ENCODE measurements around the gene KCNJ14. TPM values are rescaled to one million over a fixed set of nuclear protein-coding genes. Genes with fewer than 3 reads are reported as not detected.

The KCNJ14 gene
- total RNA-seq, 1 donor from 2014 or later = 2.0 TPM

DNA sequence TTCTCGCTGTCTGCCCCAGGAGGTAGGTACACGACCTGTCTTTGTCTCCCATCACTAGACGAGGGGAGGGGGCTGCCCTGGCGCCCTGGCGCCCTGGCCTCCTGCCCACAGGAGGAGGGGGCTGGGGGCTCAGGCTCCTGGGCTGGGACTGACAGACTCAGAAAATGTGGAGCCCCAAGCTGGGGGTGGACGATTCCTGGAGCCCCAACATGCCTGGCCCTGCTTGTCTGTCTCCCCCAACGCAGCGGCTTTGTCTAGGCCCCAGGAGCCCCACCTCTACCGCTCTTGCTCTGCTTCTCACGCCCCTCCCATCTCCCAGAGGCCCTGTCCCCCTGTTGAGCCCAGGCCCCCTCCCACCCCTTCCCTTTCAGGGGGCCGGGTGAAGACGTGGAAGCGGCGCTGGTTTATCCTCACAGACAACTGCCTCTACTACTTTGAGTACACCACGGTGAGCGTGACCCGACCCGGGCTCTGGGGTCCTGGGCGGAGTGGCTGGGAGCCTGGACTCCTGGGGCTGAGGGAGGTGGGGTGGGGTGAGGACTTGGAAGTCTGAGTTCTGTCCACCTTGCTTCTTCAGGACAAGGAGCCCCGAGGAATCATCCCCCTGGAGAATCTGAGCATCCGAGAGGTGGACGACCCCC, 22.4 kb downstream of the KCNJ14 start:
- peaks cover 15% of the 10 kb centered on the region for H3K4me1 Mint-ChIP-seq
- DNase-seq (ENCODE audit: low read depth, low spot score) = no peak
- H3K9me3 Mint-ChIP-seq = no peaks in the 10 kb centered on the region
- H3K27ac Mint-ChIP-seq (ENCODE audit: unreplicated experiment) = no peak overlapping the region
- peaks cover 18% of the 10 kb centered on the region for H3K36me3 Mint-ChIP-seq (ENCODE audit: low read depth)
- peaks cover 15% of the 10 kb centered on the region for H3K27me3 Mint-ChIP-seq (ENCODE audit: low read depth)
- TF ChIP-seq, protein P1, sequence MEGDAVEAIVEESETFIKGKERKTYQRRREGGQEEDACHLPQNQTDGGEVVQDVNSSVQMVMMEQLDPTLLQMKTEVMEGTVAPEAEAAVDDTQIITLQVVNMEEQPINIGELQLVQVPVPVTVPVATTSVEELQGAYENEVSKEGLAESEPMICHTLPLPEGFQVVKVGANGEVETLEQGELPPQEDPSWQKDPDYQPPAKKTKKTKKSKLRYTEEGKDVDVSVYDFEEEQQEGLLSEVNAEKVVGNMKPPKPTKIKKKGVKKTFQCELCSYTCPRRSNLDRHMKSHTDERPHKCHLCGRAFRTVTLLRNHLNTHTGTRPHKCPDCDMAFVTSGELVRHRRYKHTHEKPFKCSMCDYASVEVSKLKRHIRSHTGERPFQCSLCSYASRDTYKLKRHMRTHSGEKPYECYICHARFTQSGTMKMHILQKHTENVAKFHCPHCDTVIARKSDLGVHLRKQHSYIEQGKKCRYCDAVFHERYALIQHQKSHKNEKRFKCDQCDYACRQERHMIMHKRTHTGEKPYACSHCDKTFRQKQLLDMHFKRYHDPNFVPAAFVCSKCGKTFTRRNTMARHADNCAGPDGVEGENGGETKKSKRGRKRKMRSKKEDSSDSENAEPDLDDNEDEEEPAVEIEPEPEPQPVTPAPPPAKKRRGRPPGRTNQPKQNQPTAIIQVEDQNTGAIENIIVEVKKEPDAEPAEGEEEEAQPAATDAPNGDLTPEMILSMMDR (conservative IDR thresholded peaks at IDR 0.05) = no peak
- no peak overlapping the region for H3K4me3 Mint-ChIP-seq

DNA sequence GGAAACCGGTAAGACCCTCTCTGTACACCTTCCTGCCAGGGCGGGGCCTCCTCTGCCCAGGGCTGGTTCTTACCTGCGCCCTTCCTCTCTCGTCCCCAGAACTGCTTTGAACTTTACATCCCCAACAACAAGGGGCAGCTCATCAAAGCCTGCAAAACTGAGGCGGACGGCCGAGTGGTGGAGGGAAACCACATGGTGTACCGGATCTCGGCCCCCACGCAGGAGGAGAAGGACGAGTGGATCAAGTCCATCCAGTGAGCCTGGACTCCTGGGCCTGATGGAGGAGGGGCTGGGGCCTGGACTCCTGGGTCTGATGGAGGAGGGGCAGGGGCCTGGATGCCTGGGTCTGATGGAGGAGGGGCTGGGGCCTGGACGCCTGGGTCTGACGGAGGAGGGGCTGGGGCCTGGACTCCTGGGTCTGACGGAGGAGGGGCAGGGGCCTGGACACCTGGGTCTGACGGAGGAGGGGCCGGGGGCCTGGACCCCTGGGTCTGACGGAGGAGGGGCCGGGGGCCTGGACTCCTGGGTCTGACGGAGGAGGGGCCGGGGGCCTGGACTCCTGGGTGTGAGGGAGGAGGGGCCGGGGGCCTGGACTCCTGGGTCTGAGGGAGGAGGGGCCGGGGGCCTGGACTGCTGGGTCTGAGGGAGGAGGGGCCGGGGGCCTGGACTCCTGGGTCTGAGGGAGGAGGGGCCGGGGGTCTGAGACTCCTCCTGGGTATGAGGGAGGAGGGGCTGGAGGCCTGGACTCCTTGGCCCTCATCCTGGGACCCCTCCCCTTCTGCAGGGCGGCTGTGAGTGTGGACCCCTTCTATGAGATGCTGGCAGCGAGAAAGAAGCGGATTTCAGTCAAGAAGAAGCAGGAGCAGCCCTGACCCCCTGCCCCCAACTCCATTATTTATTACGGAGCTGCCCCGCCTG, 23.2 kb downstream of the KCNJ14 start:
- H3K27me3 Mint-ChIP-seq (ENCODE audit: low read depth) = peaks cover 17% of the 10 kb centered on the region
- H3K27ac Mint-ChIP-seq (ENCODE audit: unreplicated experiment) = no peak overlapping the region
- peaks cover 17% of the 10 kb centered on the region for H3K4me1 Mint-ChIP-seq
- peak overlapping the region; percentile 72 for H3K4me3 Mint-ChIP-seq
- H3K9me3 Mint-ChIP-seq = no peaks in the 10 kb centered on the region
- DNase-seq (ENCODE audit: low read depth, low spot score) = no peak
- TF ChIP-seq, protein P1 (conservative IDR thresholded peaks at IDR 0.05) = no peak
- H3K36me3 Mint-ChIP-seq (ENCODE audit: low read depth) = peaks cover 19% of the 10 kb centered on the region

DNA sequence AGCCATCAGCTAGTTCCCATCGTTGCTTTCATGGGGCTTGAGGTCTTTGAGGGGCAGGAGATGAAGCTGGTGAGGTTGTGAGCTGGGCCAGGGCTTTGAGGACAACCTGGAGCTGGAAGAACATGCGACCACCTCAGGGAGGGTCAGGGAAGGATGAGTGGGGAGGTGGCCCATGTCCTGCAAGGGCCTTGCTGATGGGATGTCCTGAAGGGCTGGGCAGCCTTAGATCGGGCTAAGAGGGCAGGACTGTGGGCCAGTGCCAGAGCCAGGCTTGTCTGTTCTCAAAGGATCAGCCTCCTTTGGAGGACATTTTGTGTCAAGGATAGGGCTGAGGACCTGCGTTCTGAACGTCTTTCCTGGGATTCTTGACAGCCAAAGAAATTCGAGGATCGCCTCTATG, 24.3 kb downstream of the KCNJ14 start:
- Mint-ChIP-seq H3K36me3 (ENCODE audit: low read depth) (peaks cover 21% of the 10 kb centered on the region), H3K27me3 (ENCODE audit: low read depth) (peaks cover 24% of the 10 kb centered on the region), H3K4me3 (peak overlapping the region; percentile 72), H3K4me1 (peaks cover 22% of the 10 kb centered on the region), H3K9me3 (no peaks in the 10 kb centered on the region), H3K27ac (ENCODE audit: unreplicated experiment) (peak overlapping the region; percentile 43)
- DNase-seq (ENCODE audit: low read depth, low spot score) = no peak
- TF ChIP-seq, protein P1 (conservative IDR thresholded peaks at IDR 0.05) = no peak

DNA sequence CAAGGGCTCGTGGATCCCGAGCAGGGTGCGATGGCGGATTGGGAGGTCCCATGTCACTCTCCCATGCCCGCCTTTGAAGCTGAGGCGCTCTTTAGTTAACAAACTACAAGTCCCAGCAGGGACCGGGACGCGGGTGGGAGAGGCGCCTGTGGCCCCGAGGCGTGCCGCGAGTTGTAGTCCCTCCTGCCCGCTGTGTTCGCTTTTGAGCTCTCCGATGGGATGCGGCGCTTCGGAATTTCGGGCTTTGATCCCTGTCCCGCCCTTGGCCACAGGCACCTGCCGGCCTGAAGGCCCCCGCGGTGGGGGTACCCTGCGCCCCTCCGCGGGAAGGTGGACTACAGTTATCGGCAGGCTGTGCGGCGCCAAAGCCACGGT, 24.8 kb downstream of the KCNJ14 start:
- H3K4me1 Mint-ChIP-seq = peaks cover 22% of the 10 kb centered on the region
- peak overlapping the region; percentile 72 for H3K4me3 Mint-ChIP-seq
- no peak for DNase-seq (ENCODE audit: low read depth, low spot score)
- TF ChIP-seq, protein P1 (conservative IDR thresholded peaks at IDR 0.05) = no peak
- H3K36me3 Mint-ChIP-seq (ENCODE audit: low read depth) = peaks cover 21% of the 10 kb centered on the region
- H3K9me3 Mint-ChIP-seq = no peaks in the 10 kb centered on the region
- H3K27me3 Mint-ChIP-seq (ENCODE audit: low read depth) = peaks cover 23% of the 10 kb centered on the region
- H3K27ac Mint-ChIP-seq (ENCODE audit: unreplicated experiment) = no peak overlapping the region

DNA sequence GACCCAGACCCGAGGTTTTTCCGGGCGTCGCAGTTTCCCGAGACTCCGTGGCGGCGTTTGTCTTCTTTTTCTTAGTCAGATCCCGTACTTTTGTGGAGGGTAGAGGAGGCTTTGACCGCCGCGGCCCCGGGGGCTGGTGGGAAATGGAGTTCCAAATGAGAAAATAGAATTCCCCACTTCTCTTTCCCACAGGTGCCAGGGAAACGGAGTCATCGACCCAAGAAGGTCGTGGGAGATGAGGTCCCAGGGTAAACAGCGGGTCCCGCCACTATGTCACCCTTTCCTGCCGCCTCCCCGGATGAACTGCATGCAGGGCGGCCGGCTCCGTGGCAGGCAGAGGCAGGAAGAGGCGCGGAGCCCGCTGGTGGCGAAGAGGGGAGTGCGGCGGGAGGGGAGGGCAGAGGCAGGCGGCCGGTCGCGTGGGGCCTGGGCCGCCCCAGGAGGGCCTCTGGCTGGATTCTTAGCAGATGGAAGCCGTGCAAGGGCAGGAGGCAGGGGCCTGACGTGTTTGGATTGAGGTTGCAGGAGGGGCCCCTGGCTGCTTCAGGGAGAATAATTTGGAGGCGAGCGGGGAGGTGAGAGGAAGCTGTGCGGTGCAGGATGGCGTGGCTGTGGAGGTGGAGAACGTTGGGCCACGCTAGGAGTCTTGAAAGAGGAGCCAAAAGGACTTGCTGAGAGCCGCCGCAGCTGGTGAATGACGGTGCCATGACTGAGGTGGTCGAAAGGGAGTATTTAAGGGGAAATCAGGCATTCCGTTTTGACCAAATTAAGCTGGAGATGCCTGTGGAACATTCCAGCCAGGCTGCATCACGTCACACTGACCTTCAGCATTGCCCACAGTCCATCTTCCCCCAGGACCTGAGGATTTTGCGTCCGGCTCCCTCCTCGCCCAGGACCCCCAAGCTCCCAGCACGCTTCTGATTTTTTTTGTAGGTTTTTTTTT, 25.5 kb downstream of the KCNJ14 start:
- peak overlapping the region; percentile 69 for H3K4me3 Mint-ChIP-seq
- no peak for DNase-seq (ENCODE audit: low read depth, low spot score)
- TF ChIP-seq, protein P1 (conservative IDR thresholded peaks at IDR 0.05) = no peak
- H3K27me3 Mint-ChIP-seq (ENCODE audit: low read depth) = peaks cover 21% of the 10 kb centered on the region
- no peak overlapping the region for H3K27ac Mint-ChIP-seq (ENCODE audit: unreplicated experiment)
- H3K36me3 Mint-ChIP-seq (ENCODE audit: low read depth) = peaks cover 19% of the 10 kb centered on the region
- H3K4me1 Mint-ChIP-seq = peaks cover 22% of the 10 kb centered on the region
- no peaks in the 10 kb centered on the region for H3K9me3 Mint-ChIP-seq
